ENCODE results near the gene STN1.

DNA sequence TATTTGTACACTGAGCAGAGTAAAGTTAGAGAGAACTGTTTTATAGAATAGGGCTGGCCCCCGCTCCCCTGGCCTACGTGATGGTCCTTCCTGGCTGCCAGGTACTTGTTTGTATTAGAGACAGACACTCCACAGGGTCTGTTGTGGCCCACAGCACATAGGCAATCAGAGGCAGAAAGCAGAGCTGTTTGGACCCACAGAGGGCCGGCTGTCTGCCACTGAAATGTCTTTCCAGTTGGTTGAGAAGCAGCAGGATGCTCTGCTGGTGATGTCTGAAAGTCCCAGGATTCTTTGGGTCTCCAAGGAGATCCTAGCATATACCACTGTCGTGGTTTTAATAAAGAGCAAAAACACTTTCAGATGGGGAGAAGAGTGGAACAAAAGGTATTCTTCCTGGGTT lies 5.2 kb downstream of the STN1 start:
- TF ChIP-seq CTCF (conservative IDR thresholded peaks at IDR 0.05) = no peak
- TF ChIP-seq ZFX (IDR thresholded peaks at IDR 0.05) = no peak

All from C4-2B (cell line).